Esophagus squamous epithelium (tissue), 5 donors: ENCODE data around the gene ZMAT5. TPM values are rescaled to one million over a fixed set of nuclear protein-coding genes. Genes with fewer than 3 reads are reported as not detected.

Experiments used
- DNase-seq: peaks from one replicate; lab custom pipeline; 2025; lab: John Stamatoyannopoulos, UW
- H3K27ac ChIP-seq, 4 donors: fragments of 200-600 bp; sonication (generic); one replicate each; pipeline ENCODE4 v1.5.1; 2016 to 2019; ENCODE audit warnings: mild to moderate bottlenecking in 1 of 4
- H3K27me3 ChIP-seq, 4 donors: fragments of 200-600 bp; sonication (generic); 1 replicate in 3 of 4; 2 replicates in 1 of 4; pipeline versions ENCODE4 v1.5.1 to v1.6.0; 2017 to 2021; ENCODE audit warnings: antibody characterized with exemption in 1 of 4
- H3K36me3 ChIP-seq, 3 donors: fragments of 200-600 bp; sonication (generic); one replicate each; pipeline ENCODE4 v1.5.1; 2016 to 2019
- H3K4me1 ChIP-seq, 3 donors: fragments of 200-600 bp; sonication (generic); one replicate each; pipeline ENCODE4 v1.5.1; 2017 to 2019
- H3K4me3 ChIP-seq, 4 donors: fragments of 200-600 bp; sonication (generic); 1 replicate in 3 of 4; 2 replicates in 1 of 4; pipeline ENCODE4 v1.5.1; 2016 to 2019; ENCODE audit warnings: mild to moderate bottlenecking in 2 of 4, moderate library complexity in 1 of 4
- H3K9me3 ChIP-seq, 3 donors: fragments of 200-600 bp; sonication (generic); one replicate each; pipeline ENCODE4 v1.5.1; 2016 to 2019
- POLR2A ChIP-seq, 4 donors: fragments of 450-650 bp; IDR thresholded peaks; one replicate each; pipeline ENCODE4 v1.6.1; 2017; ENCODE audit warnings: antibody characterized with exemption in 4 of 4, mild to moderate bottlenecking in 4 of 4, moderate library complexity in 3 of 4
- WGBS, 2 donors: methylation state at CpG; one replicate each; pipeline ENCODE4 v1.1.5; 2018; 5-methylcytosine and 5-hydroxymethylcytosine counted together
- intact Hi-C: fragments of 100-400 bp; cut with DNase I; formaldehyde crosslinking; loops from one replicate; pipeline ENCODE4 v1.15.0; 2022
- total RNA-seq, 4 donors: library from RNA; depleted of rRNA; stranded (reverse); fragments of >200 nt; gene quantifications; one replicate each; pipeline ENCODE4 v1.1.0, GENCODE V29; 2016
- TF ChIP-seq, protein P1 (sequence below), 6 experiments: fragments of 450-650 bp in 4 of 6; fragments of 200-600 bp in 2 of 6; sonication (generic) in 2 of 6; IDR thresholded peaks; one replicate each; pipeline ENCODE4 v1.5.1; 2016 to 2019; ENCODE audit warnings: antibody characterized with exemption in 6 of 6, mild to moderate bottlenecking in 4 of 6, moderate library complexity in 4 of 6
- donor health status: DM: yes; HTN: yes; CAD: no.

ZMAT5 gene
- total RNA-seq, 4 donors from 2014 or later = 10.1 to 43.8 (median 18.1) TPM

DNA sequence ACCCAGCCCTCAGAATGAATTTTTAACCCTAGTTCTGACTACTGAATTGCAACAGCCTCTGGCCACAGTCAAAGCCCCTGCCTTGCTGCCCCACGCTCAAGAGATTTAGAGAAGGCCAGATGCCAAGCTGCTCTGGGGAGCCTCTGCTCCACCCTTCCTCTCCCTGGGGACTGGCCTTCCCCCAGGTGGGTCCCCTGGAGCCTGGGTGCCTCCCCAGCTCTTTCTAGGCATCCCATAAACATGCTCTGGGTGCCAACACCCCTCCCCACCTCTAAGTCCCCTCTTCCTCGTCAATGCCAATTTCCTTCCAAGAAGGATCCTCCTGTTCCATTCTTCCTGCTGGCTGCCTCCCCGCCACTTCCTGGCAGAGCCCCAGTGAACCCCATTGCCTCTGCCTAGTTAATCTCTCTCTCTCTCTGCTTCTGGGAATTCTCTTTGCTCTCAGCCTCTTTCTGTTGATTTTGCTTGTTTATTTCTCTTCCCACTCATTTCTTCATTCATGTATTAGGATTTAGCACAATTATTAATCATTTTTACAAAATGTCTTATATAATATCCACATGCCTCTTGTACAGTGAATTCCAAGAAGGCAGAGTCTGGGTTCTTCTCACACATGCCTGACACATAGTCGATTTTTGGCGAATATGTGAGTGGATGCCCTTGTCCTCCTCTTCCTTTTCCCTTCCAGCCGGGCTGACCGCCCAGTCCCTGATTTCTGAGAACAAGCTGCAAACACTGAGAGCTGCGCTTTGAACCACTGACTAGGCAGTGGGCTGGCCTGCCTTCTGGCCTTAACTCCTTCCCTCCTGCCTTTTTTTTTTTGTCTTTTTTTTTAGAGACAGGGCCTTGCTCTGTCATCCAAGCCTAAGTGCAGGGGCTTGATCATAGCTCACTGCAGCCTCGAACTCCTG lies 17.9 kb upstream of the ZMAT5 start:
- H3K36me3 ChIP-seq = peaks cover 10 to 21% (median 17%) of the 10 kb centered on the region in 3 donors
- no peaks in the 10 kb centered on the region for H3K27me3 ChIP-seq
- no peak overlapping the region for H3K4me3 ChIP-seq
- intact Hi-C loops = no loop called here
- 23 to 34% methylated on average over 9 of the region's 9 CpGs for WGBS, 2 donors
- DNase-seq = no peak
- TF ChIP-seq, protein P1, sequence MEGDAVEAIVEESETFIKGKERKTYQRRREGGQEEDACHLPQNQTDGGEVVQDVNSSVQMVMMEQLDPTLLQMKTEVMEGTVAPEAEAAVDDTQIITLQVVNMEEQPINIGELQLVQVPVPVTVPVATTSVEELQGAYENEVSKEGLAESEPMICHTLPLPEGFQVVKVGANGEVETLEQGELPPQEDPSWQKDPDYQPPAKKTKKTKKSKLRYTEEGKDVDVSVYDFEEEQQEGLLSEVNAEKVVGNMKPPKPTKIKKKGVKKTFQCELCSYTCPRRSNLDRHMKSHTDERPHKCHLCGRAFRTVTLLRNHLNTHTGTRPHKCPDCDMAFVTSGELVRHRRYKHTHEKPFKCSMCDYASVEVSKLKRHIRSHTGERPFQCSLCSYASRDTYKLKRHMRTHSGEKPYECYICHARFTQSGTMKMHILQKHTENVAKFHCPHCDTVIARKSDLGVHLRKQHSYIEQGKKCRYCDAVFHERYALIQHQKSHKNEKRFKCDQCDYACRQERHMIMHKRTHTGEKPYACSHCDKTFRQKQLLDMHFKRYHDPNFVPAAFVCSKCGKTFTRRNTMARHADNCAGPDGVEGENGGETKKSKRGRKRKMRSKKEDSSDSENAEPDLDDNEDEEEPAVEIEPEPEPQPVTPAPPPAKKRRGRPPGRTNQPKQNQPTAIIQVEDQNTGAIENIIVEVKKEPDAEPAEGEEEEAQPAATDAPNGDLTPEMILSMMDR (IDR thresholded peaks at IDR 0.05) = no peak
- TF ChIP-seq POLR2A (IDR thresholded peaks at IDR 0.05) = no peak
- H3K9me3 ChIP-seq = no peaks in the 10 kb centered on the region
- peaks cover 36 to 85% (median 41%) of the 10 kb centered on the region in 3 donors for H3K4me1 ChIP-seq
- H3K27ac ChIP-seq = peak overlapping the region; percentile 53 to 75 (median 72)

DNA sequence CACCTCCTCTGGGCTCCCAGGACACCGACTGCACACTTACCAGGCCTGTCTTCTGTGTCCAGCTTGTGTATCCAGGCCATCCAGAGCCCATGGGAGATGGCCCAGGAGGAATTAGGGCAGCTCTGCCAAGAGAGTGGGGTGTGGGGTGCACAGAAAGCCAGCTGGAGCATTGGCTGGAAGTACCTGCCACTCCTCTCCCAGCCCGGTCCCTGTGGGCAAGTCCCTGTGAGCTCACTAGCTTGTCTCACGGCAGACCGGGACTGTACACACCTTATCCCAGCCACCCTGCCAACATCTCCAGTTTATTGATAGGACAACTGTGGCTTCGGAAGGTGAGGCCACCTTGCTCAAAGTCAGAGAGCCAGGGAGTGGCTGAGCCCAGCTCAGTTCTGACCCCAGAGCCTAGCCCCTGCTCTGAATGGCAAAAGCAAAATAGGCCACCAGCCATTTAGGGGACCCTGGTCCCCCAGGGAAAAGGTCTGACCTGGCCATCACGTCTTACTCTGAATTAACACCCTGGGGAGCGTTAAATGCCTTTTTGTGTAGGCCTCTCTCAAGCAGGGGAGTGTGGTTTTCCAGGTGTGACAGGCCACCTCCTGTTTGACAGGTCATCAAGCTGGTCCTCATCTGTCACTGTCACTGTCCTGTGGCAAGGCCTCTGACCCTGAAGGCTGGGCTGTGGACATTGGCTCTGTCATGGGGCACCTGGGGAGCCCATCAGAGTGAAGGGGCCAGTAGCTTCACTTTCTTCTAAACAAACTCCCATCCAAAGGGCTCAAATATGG lies 15.4 kb upstream of the ZMAT5 start:
- TF ChIP-seq, protein P1 (IDR thresholded peaks at IDR 0.05) = no peak
- TF ChIP-seq POLR2A (IDR thresholded peaks at IDR 0.05) = no peak
- Histone ChIP-seq H3K4me3 (no peak overlapping the region), H3K27me3 (no peaks in the 10 kb centered on the region), H3K9me3 (no peaks in the 10 kb centered on the region), H3K27ac (peak overlapping the region; percentile 66 to 80 (median 75)), H3K36me3 (no peaks in the 10 kb centered on the region), H3K4me1 (peaks cover 30 to 87% (median 40%) of the 10 kb centered on the region in 3 donors)
- whole genome bisulfite sequencing, 2 donors = 50 to 59% methylated on average over 2 to 6 of the region's 7 CpGs
- no peak for DNase-seq
- intact Hi-C loops = no loop called here

DNA sequence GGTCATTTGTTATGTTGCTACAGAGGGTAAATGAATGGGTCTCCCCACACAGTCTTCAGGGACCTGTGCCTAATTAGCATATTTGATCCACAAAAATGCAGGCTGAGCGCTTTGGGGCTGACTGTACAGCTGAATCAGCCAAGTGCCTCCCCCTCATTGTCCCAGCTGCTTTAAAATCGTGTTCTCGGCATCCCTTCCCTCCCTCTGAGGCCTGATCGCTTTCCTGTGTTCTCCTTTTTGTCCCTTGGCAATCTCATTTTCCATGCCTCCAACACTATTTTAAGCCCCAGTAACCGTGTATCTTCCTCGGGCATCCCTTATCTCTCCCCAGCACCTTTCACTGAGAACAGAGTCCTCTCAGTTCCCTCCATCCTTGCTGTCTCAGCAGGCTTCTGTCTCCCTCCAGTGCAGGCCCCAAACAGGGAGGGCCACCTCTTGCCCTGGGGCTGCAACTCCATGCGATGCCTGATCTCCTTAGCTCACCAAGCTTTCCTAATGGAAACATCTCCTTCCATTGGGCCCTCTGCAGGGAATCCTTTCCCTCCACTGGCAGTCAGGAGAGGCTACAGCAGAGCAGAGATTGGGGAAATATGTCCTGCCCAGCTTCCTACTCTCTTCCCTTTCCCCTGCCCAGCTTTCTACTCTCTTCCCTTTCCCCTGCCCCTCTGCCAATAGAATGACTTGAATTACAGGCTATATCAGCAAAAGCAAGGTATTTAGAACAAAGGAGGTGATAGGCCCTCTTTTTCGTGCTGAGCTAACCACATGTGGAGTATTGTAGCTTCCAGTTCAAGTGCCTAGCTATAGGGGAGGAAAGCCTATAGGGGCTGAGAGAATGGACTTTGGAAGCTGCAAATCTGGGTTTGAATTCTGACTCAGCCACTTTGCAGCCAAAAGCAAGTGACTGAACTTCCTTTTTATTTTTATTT lies 14.2 kb upstream of the ZMAT5 start:
- whole genome bisulfite sequencing, 2 donors = 28 to 35% methylated on average over 8 of the region's 8 CpGs
- TF ChIP-seq, protein P1 (IDR thresholded peaks at IDR 0.05) = no peak
- no peak for TF ChIP-seq POLR2A (IDR thresholded peaks at IDR 0.05)
- H3K27ac ChIP-seq = peak overlapping the region; percentile 49 to 80 (median 75)
- no peaks in the 10 kb centered on the region for H3K36me3 ChIP-seq
- H3K4me1 ChIP-seq = peaks cover 30 to 75% (median 40%) of the 10 kb centered on the region in 3 donors
- H3K9me3 ChIP-seq = no peaks in the 10 kb centered on the region
- no peak overlapping the region for H3K4me3 ChIP-seq
- intact Hi-C loops = no loop called here
- no peaks in the 10 kb centered on the region for H3K27me3 ChIP-seq
- no peak for DNase-seq

DNA sequence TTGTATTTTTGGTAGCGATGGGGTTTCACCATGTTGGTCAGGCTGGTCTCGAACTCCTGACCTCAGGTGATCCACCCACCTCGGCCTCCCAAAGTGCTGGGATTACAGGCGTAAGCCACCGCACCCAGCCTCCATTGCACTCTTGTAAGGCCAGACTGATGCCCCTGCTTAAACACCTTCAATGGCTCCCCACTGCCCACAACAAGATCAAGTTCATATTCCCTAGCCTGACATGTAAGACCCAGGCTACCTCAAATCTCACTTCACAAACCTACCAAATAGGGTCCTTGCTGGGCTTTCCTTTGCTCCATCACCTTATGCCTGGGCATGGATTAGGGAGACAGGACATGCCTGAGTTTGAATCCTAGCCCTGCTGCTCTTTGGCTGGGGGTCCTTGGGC lies 13.4 kb upstream of the ZMAT5 start:
- H3K36me3 ChIP-seq = no peaks in the 10 kb centered on the region
- peak overlapping the region in 3 of 4 donors; percentile 49 to 80 (median 79) for H3K27ac ChIP-seq
- TF ChIP-seq, protein P1 (IDR thresholded peaks at IDR 0.05) = no peak
- TF ChIP-seq POLR2A (IDR thresholded peaks at IDR 0.05) = no peak
- intact Hi-C loops = no loop called here
- 73 to 98% methylated on average over 2 to 5 of the region's 5 CpGs for WGBS, 2 donors
- DNase-seq = no peak
- H3K9me3 ChIP-seq = no peaks in the 10 kb centered on the region
- H3K4me1 ChIP-seq = peaks cover 28 to 71% (median 39%) of the 10 kb centered on the region in 3 donors
- no peaks in the 10 kb centered on the region for H3K27me3 ChIP-seq
- no peak overlapping the region for H3K4me3 ChIP-seq
